GM23248 (cell line): ENCODE data around the gene DRC3.

ENCODE experiments used
- EZH2 ChIP-seq: fragments of 200-600 bp; sonication (generic); IDR thresholded peaks from 2 replicates; pipeline ENCODE4 v1.6.1; 2018; ENCODE audit warnings: antibody characterized with exemption, mild to moderate bottlenecking; ENCODE audit not compliant: insufficient read depth, poor library complexity, severe bottlenecking
- EZH2phosphoT487 ChIP-seq: fragments of 200-600 bp; sonication (generic); IDR thresholded peaks from 2 replicates; pipeline ENCODE4 v1.6.1; 2018; ENCODE audit warnings: antibody characterized with exemption, moderate library complexity, mild to moderate bottlenecking, low read depth; ENCODE audit not compliant: insufficient read depth

DNA sequence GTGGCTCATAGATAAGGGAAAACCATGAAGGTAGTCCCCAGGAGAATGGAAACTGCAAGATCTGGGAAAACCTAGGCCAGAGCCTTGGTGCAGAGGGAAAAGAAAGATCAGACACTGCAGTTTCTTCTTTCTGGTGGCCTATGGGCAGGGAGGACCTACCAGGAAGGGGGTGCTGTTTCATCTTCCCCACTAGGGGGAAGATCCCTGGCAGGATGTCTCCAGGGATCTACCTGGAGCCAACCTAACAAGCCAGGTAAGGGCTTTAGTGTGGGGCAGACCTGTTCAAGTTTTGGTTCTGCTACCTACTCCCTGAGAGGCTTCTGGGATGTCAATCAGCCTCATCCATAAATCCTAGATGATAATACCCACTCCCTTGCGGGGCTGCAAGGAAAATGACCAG, 21.9 kb upstream of the DRC3 start:
- TF ChIP-seq EZH2, result no peak
- no peak for TF ChIP-seq EZH2phosphoT487
